Activated CD4-positive, alpha-beta T cell treated with anti-CD3 and anti-CD28 coated beads, Interleukin-2, amount 50 U/mL, for 4 hours (primary cell): ENCODE data around the gene TMEM196.
A peak's percentile ranks its signal among the peaks of the same experiment; 100 is the strongest.

Experiments used
- DNase-seq, 2 experiments: peaks; one replicate each; pipeline ENCODE4 v3.0.0-alpha.2; 2020

Gene TMEM196

DNA sequence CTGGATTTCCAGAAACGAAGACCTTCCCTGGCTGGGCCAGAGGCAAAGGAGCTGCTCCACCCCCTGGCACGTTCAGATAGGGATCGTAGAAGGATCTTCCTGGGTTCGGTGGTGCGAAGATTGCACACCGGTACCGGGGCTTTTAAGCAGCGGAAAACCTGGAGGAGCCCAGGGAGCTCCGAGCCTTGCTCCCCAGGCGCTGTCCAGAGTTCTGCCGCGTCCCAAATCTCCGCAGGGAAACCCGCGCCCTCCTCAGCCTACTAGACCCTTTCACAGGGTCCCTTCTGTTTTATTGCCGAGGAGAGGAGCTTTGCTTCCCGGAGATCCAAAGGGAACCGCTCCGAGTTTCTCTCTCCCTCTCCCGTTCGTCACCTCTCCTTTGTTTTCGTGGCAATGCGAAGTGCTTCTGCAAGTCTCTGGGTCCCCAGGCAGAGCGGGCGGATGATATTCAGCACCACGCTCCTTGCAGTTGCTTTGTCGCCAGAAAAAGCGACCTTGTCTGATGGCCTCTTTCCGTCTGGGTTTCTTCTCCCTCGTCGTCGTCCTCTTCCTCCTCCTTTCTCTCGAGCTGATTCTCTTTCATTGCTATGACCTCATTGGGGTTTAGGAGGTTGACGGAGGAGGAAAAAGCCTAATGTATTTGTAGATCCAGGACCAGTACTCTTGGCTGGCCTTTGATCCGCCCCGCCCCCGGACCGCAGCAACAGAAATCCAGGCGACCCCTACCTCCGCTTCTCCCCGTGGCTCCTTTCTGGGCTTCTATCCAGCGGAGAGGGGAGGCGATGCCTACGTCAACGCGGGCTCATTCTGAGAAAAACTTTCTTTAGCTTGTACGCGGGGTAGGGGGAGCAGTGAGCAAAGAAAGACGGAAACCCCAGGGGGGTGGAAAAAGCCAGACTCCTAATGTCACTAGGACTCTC lies at the start of gene TMEM196:
Gene TMEM196, minus strand, starts transcription at position 777 of the 920 bp plus-strand sequence. CDS start 921 bp downstream, outside the sequence.
- no peak for DNase-seq

- DNase-seq, result no peak
Measured at GRCh38 chr7:19816128-19816527, 42.7 kb upstream of the TMEM196 start.

GRCh38 chr7:19815546-19815945 lies 42.1 kb upstream of the TMEM196 start:
- no peak for DNase-seq

- no peak for DNase-seq
Measured at GRCh38 chr7:19814776-19815175, 41.4 kb upstream of the TMEM196 start.

DNA sequence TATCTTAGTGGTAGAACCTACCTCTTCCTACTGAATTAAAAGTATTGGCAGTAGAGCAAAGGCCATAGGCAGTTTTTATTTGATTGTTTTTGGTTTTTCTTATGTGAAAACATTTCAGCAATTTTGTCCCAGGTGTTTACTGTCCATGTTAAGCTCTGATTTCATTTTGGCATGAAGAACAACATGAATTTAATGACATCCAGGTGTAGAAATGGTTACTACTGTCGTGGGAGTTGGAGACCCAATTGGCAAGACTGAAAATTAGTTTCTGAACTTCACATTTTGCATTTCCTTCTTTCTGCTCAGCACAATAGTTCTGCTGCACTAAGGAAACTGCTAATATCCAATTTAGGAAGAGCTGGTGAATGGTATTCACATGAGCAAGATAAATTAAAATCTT lies 38.0 kb upstream of the TMEM196 start:
- no peak for DNase-seq

DNA sequence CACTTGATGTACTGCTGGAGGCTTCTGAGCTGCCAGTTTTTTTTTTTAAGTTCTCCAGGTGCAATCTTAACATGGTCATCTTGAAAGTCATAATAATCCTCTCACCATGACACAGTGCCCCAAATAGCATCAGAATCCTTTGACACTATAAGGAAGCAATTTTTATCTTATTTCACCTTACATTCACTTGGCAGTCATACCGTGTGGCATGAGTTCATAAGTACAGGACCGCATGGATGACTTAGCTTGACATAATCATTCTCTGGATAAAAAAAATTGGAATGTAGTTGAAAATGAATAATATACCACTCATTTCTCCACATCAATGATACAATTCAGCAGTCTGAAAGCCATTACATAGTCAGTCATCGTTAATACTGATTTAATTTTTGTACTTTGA lies 25.6 kb upstream of the TMEM196 start:
- no peak for DNase-seq

DNA sequence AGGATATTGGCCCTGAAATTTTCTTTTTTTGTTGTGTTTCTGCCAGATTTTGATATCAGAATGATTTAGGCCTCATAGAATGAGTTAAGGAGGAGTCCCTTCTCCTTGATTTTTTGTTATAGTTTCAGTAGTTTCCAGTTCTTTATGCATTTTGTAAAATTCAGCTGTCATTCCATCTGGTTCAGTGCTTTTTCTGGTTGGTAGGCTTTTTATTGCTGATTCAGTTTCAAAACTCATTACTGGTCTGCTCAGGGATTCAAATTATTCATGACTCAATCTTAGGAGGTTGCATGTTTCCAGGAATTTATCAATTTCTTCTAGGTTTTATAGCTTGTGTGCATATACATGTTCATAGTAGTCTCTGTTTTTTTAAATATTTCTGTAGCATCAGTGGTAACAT lies 10.1 kb upstream of the TMEM196 start:
- no peak for DNase-seq

DNA sequence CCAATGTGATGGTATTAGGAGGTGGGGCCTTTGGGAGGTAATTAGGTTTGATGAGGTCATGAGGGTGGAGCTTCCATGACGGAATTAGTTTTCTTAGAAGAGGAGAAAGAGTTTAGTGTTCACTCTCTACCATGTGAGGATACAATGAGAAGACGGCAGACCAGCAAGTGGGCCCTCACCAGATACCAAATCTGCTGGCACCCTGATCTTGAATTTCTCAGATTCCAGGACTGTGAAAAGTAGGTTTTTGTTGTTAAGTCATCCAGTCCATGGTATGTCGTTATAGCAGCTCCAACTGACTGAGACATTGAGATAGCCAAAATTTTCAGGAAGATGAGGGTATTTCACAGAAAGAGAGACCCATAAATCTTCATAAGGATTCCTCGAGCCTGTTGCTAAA lies 3.6 kb upstream of the TMEM196 start:
- DNase-seq, result no peak

- no peak for DNase-seq
Measured at GRCh38 chr7:19775578-19775977, 2.2 kb upstream of the TMEM196 start.

GRCh38 chr7:19772306-19772705 lies 1.1 kb downstream of the TMEM196 start:
- no peak for DNase-seq

- DNase-seq, result no peak
Measured at GRCh38 chr7:19762631-19763030, 10.8 kb downstream of the TMEM196 start.

- DNase-seq, result no peak
Measured at GRCh38 chr7:19754521-19755116, 18.8 kb downstream of the TMEM196 start.

- no peak for DNase-seq
Measured at GRCh38 chr7:19752020-19752419, 21.4 kb downstream of the TMEM196 start.

- DNase-seq, result no peak
Measured at GRCh38 chr7:19749658-19750057, 23.8 kb downstream of the TMEM196 start.

DNA sequence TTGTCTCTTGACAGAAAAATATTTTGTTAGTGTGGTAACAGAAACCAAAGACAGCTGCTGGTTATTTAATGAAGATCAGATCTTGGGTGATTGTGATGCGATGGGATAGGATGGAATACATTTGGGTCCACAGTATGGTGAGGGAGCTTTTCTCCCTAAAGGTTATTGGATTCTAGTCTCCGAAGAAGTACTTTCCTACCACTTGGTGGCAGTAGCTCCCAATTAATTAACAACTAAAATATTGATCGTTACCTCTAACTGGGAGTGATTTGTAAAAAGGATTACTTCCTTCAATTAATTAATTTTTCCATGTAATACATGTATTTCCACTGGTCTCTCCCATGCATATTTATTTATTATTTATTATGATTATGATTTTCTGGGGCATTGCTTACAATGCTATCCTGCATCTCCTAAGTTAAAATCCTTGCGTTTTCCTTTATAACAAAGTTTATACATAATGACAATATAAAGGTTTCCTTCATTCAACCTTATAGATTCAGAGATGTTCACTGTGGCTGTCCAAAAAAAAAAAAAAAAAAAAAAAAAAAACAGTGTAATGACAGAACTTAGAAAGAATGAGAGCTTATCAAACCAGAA lies 25.6 kb downstream of the TMEM196 start:
- no peak for DNase-seq

DNA sequence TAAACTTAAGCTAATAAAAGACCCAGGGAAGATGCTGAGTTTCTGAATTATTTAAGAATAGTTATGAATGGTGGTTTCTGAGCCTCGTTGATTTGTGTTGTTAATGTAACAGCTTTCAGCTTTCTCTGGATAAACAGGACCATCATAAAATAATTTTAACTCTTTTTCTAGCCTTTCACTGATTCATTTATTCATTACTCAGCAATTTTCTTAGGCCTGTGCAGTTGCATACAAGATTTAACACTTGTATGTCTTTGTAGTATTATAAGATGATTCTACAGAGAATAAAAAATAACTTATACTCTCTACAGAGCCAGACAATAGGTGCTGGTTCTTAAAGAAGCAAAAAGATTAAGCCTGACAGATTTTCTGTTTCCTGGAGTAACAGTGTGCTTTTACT lies 29.3 kb downstream of the TMEM196 start:
- no peak for DNase-seq

- DNase-seq, result no peak
Measured at GRCh38 chr7:19728716-19729115, 44.7 kb downstream of the TMEM196 start.

GRCh38 chr7:19725770-19726169 lies 47.6 kb downstream of the TMEM196 start:
- no peak for DNase-seq

GRCh38 chr7:19715499-19715898 lies 57.9 kb downstream of the TMEM196 start:
- no peak for DNase-seq

GRCh38 chr7:19713676-19714075 lies 59.7 kb downstream of the TMEM196 start:
- DNase-seq, result peak; percentile 34 to 38

- no peak for DNase-seq
Measured at GRCh38 chr7:19709249-19709578, 64.2 kb downstream of the TMEM196 start.

DNA sequence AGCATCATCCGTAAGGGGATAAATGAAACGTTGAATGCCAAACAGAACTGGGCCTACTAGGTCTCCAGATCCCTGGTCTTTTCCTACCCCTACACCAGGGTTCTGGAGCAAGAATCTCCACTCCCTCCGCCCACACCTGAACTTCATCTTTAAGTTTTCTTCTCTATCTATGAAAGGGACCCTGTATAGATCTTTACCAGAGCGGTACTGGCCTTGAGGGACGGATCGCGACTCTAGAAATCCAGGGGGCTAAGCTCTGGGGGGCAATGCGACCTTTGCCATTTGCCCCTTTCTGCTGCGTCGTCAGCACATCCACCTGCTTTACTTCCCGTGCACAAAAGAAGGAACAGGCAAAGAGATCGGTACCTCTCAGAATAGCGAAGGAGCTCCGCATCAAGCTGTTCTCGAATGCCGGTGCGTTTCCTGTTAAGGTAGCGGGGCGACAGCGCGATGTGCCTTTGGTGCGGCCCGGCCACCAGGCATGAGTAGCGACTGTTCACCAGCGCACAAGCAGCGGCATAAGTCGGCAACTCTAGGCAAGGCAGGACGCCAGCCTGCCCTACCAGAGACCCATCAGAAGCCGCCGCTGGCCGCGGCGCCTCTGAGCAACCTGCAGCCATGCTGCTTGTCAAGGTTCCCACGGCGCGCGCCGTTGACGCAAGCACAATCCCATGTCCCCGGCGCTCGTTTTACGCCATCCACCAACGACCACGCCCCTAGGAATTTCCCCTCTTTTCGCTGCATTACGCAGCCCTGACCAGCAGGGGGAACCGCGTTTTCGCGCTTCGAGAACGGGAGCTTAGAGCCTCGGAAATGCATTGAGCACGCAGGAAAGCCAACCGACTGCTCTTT lies 64.8 kb downstream of the TMEM196 start, which contains the start of gene POLR1F:
Gene POLR1F, minus strand, starts transcription at position 641 of the 852 bp plus-strand sequence. Its CDS starts 21 bp downstream, at position 620.
- DNase-seq, result peak; percentile 89 to 91

- no peak for DNase-seq
Measured at GRCh38 chr7:19707240-19707639, 66.2 kb downstream of the TMEM196 start.
